H1 (cell line): ENCODE data around the gene LRP1. TPM values are rescaled to one million over a fixed set of nuclear protein-coding genes. Genes with fewer than 3 reads are reported as not detected.
A peak's percentile ranks its signal among the peaks of the same experiment; 100 is the strongest.

Experiments used
- HDAC2 ChIP-seq, 2 experiments: fragments of 300-600 bp in 1 of 2; sonication (generic) in 1 of 2; IDR thresholded peaks; 2 replicates each; pipeline ENCODE4 v1.6.1; 2011 to 2012; ENCODE audit warnings: low read depth in 2 of 2, low read length in 2 of 2, mild to moderate bottlenecking in 2 of 2, moderate library complexity in 2 of 2, borderline replicate concordance in 1 of 2, inconsistent platforms in 1 of 2
- SIN3A ChIP-seq, 2 experiments: IDR thresholded peaks in 1 of 2; conservative IDR thresholded peaks in 1 of 2; 2 replicates each; pipeline ENCODE4 v1.6.1; 2011 to 2012; ENCODE audit warnings: low read length in 2 of 2, improper control_type of control experiment in 1 of 2, low read depth in 1 of 2, mild to moderate bottlenecking in 1 of 2
- SP1 ChIP-seq: IDR thresholded peaks from 2 replicates; pipeline ENCODE4 v1.6.1; 2011; ENCODE audit warnings: low read depth, low read length
- polyA plus RNA-seq, 7 experiments: library from polyadenylated mRNA; depleted of rRNA in 3 of 7; stranded (reverse) in 5 of 7; unstranded in 2 of 7; fragments of >200 nt in 5 of 7; fragments of 200-250 nt in 2 of 7; gene quantifications; 1 replicate in 5 of 7; 2 replicates in 1 of 7; 4 replicates in 1 of 7; pipeline versions ENCODE4 v1.2.1 to v1.2.3, GENCODE V29; 2011 to 2013; ENCODE audit warnings: missing spikeins in 2 of 7, mixed read lengths in 2 of 7
- total RNA-seq: library from RNA; stranded (reverse); fragmentation: NEBNext Ultra II Directional; extraction: Animal tissue kit (Norgen Biotek cat#: 25700); gene quantifications from 2 replicates; pipeline ENCODE4 v1.2.1, GENCODE V29; 2021

Gene LRP1
- total and polyA plus RNA-seq, 2 of the 8 experiments (the other 6 are each of a cell fraction or from before 2014, with no cell fraction given): 35.3 to 92.5 TPM

- TF ChIP-seq HDAC2 (IDR thresholded peaks at IDR 0.05; ENCODE audit: borderline replicate concordance in 1 of 2, low read depth in 2 of 2, low read length in 2 of 2) (no peak), SIN3A (conservative IDR thresholded peaks at IDR 0.05 in 1 of 2, IDR thresholded peaks at IDR 0.05 in 1 of 2; ENCODE audit: low read depth in 1 of 2, low read length in 2 of 2) (peak in 1 of 2 experiments; percentile 80; a peak in 1 of 4 replicates), SP1 (0 out of 2 replicates have a peak, but pooled peaks have one; percentile 29)
- TF ChIP-seq, all 59 proteins: peak for 7
Observed at GRCh38 chr12:57214398-57214781, 86.1 kb downstream of the LRP1 start (continued).
